Neural crest cell (in vitro differentiated cells): Measurements from ENCODE around the gene B4GALT3. TPM values are rescaled to one million over a fixed set of nuclear protein-coding genes. Genes with fewer than 3 reads are reported as not detected.

ENCODE experiments used
- DNase-seq: peaks from one replicate; pipeline ENCODE4 v3.0.0; 2021; ENCODE audit warnings: low read depth, mixed read lengths, low spot score
- H3K27ac Mint-ChIP-seq: one replicate; pipeline ENCODE4 v1.8.0; 2021; ENCODE audit warnings: mild to moderate bottlenecking, mixed read lengths; ENCODE audit not compliant: unreplicated experiment
- H3K27me3 Mint-ChIP-seq: 2 replicates; pipeline ENCODE4 v1.8.0; 2021; ENCODE audit warnings: low read depth, mild to moderate bottlenecking, mixed read lengths
- H3K36me3 Mint-ChIP-seq: 2 replicates; pipeline ENCODE4 v1.8.0; 2021; ENCODE audit warnings: low read depth, mild to moderate bottlenecking, mixed read lengths
- H3K4me1 Mint-ChIP-seq: 2 replicates; pipeline ENCODE4 v1.8.0; 2021; ENCODE audit warnings: mixed read lengths
- H3K4me3 Mint-ChIP-seq: one replicate; pipeline ENCODE4 v1.8.0; 2021; ENCODE audit warnings: mild to moderate bottlenecking, mixed read lengths
- H3K9me3 Mint-ChIP-seq: 2 replicates; pipeline ENCODE4 v1.8.0; 2021; ENCODE audit warnings: mixed read lengths
- total RNA-seq: library from RNA; stranded (reverse); gene quantifications from 2 replicates; pipeline ENCODE4 v1.2.1, GENCODE V29; 2021
- TF ChIP-seq, protein P1 (sequence below): fragments of 200-600 bp; sonication (generic); conservative IDR thresholded peaks from 2 replicates; pipeline ENCODE4 v1.5.0; 2021; ENCODE audit warnings: antibody characterized with exemption, mild to moderate bottlenecking

Gene B4GALT3
- total RNA-seq, 1 donor from 2014 or later = 50.6 TPM

- Mint-ChIP-seq H3K27ac (peak overlapping the region; percentile 91), H3K9me3 (no peaks in the 10 kb centered on the region), H3K4me3 (peak overlapping the region; percentile 79), H3K4me1 (peaks cover 59% of the 10 kb centered on the region), H3K36me3 (no peaks in the 10 kb centered on the region), H3K27me3 (no peaks in the 10 kb centered on the region)
- TF ChIP-seq, protein P1, sequence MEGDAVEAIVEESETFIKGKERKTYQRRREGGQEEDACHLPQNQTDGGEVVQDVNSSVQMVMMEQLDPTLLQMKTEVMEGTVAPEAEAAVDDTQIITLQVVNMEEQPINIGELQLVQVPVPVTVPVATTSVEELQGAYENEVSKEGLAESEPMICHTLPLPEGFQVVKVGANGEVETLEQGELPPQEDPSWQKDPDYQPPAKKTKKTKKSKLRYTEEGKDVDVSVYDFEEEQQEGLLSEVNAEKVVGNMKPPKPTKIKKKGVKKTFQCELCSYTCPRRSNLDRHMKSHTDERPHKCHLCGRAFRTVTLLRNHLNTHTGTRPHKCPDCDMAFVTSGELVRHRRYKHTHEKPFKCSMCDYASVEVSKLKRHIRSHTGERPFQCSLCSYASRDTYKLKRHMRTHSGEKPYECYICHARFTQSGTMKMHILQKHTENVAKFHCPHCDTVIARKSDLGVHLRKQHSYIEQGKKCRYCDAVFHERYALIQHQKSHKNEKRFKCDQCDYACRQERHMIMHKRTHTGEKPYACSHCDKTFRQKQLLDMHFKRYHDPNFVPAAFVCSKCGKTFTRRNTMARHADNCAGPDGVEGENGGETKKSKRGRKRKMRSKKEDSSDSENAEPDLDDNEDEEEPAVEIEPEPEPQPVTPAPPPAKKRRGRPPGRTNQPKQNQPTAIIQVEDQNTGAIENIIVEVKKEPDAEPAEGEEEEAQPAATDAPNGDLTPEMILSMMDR = no peak
- no peak for DNase-seq
These were observed 19.5 kb upstream of the B4GALT3 start for GRCh38 chr1:161196521-161197451.

DNA sequence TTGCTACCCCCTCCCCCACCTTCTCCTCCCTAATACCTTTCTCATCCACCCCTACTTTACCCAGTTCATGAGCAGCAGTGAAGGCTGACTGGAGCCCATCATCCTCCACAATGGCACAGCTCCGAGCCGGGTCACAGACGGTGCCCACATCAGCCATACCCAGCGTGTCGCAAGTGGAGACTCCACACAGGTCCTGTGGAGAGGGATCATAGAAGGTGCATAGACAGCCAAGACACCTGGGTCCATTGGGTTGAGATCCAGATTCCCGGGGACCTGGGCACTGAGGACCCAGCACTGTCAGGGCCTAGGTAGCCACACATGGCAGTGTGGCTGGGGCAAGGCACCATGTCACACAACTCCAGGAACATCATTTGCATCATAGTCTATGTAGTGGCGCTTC lies 18.8 kb upstream of the B4GALT3 start:
- Mint-ChIP-seq H3K4me1 (peaks cover 59% of the 10 kb centered on the region), H3K36me3 (no peaks in the 10 kb centered on the region), H3K9me3 (no peaks in the 10 kb centered on the region), H3K27ac (no peak overlapping the region), H3K27me3 (no peaks in the 10 kb centered on the region), H3K4me3 (no peak overlapping the region)
- DNase-seq = no peak
- TF ChIP-seq, protein P1 = no peak

DNA sequence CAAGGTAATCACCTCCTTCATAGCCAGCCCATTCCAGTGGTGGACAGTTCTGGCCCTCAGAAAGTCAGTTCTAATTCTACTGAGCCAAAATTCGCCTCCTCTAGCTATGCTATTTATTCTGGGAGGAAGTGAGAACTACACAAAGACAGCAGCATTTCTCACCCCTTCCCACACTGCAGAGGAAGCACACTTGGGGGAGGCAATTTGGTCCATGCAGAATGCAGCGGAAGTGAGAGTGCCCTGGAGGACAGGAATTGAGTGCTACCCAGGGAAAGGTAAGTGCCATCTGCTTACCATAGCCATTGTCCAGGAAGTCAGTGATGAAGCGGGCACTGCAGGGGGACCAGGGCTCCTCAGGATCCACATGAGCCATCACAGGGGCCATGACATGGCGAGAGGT lies 17.9 kb upstream of the B4GALT3 start:
- no peak overlapping the region for H3K4me3 Mint-ChIP-seq
- no peaks in the 10 kb centered on the region for H3K36me3 Mint-ChIP-seq
- no peaks in the 10 kb centered on the region for H3K9me3 Mint-ChIP-seq
- H3K4me1 Mint-ChIP-seq = peaks cover 57% of the 10 kb centered on the region
- H3K27ac Mint-ChIP-seq = no peak overlapping the region
- DNase-seq = no peak
- TF ChIP-seq, protein P1 = no peak
- no peaks in the 10 kb centered on the region for H3K27me3 Mint-ChIP-seq

GRCh38 chr1:161193561-161194235 lies 16.4 kb upstream of the B4GALT3 start:
- Mint-ChIP-seq H3K4me3 (no peak overlapping the region), H3K36me3 (no peaks in the 10 kb centered on the region), H3K9me3 (no peaks in the 10 kb centered on the region), H3K4me1 (peaks cover 43% of the 10 kb centered on the region), H3K27me3 (no peaks in the 10 kb centered on the region), H3K27ac (no peak overlapping the region)
- TF ChIP-seq, protein P1 = no peak
- no peak for DNase-seq

GRCh38 chr1:161192476-161193465 lies 15.5 kb upstream of the B4GALT3 start:
- H3K27me3 Mint-ChIP-seq = no peaks in the 10 kb centered on the region
- no peaks in the 10 kb centered on the region for H3K9me3 Mint-ChIP-seq
- no peaks in the 10 kb centered on the region for H3K36me3 Mint-ChIP-seq
- H3K4me3 Mint-ChIP-seq = peak overlapping the region; percentile 16
- H3K27ac Mint-ChIP-seq = peak overlapping the region; percentile 44
- TF ChIP-seq, protein P1 = peak; percentile 86
- peak; percentile 65 for DNase-seq
- peaks cover 37% of the 10 kb centered on the region for H3K4me1 Mint-ChIP-seq
